GM19455 (cell line): ENCODE measurements around the gene RFX8.
"Not testable (repeated sequence)": the region's sequence is repeated elsewhere in the genome, so short reads cannot be mapped to it uniquely, and the experiment has no call there.

ENCODE experiments used
- ATAC-seq: cut with Tn5 transposase; IDR thresholded peaks from one replicate; pipeline ENCODE4 v1.9.1; 2021; ENCODE audit not compliant: unreplicated experiment

RFX8 gene

GRCh38 chr2:101442667-101443061 is 32.2 kb downstream of the RFX8 start:
- ATAC-seq, result no peak

- no peak for ATAC-seq
Observed at GRCh38 chr2:101442042-101442666, 32.8 kb downstream of the RFX8 start.

GRCh38 chr2:101440127-101440738 is 34.7 kb downstream of the RFX8 start:
- no peak for ATAC-seq

GRCh38 chr2:101439716-101440115 is 35.2 kb downstream of the RFX8 start:
- no peak for ATAC-seq

GRCh38 chr2:101438555-101438954 is 36.4 kb downstream of the RFX8 start:
- ATAC-seq, result not testable (repeated sequence)

- no peak for ATAC-seq
Observed at GRCh38 chr2:101435001-101435862, 39.7 kb downstream of the RFX8 start.

- no peak for ATAC-seq
Observed at GRCh38 chr2:101433465-101433864, 41.4 kb downstream of the RFX8 start.

GRCh38 chr2:101432411-101433181 is 42.3 kb downstream of the RFX8 start:
- ATAC-seq, result no peak

GRCh38 chr2:101431486-101431885 is 43.4 kb downstream of the RFX8 start:
- no peak for ATAC-seq

GRCh38 chr2:101430156-101430555 is 44.8 kb downstream of the RFX8 start:
- ATAC-seq, result no peak

GRCh38 chr2:101429453-101429852 is 45.5 kb downstream of the RFX8 start:
- no peak for ATAC-seq

- ATAC-seq, result no peak
Observed at GRCh38 chr2:101428422-101429176, 46.3 kb downstream of the RFX8 start.

- no peak for ATAC-seq
Observed at GRCh38 chr2:101427743-101428142, 47.2 kb downstream of the RFX8 start.

GRCh38 chr2:101427240-101427639 is 47.7 kb downstream of the RFX8 start:
- ATAC-seq, result no peak

- no peak for ATAC-seq
Observed at GRCh38 chr2:101426822-101427221, 48.1 kb downstream of the RFX8 start.

- no peak for ATAC-seq
Observed at GRCh38 chr2:101420623-101421022, 54.3 kb downstream of the RFX8 start.

GRCh38 chr2:101419096-101419663 is 55.7 kb downstream of the RFX8 start:
- ATAC-seq, result no peak

- ATAC-seq, result no peak
Observed at GRCh38 chr2:101418460-101419095, 56.3 kb downstream of the RFX8 start.

- no peak for ATAC-seq
Observed at GRCh38 chr2:101416609-101417008, 58.3 kb downstream of the RFX8 start.

GRCh38 chr2:101415884-101416283 is 59.0 kb downstream of the RFX8 start:
- ATAC-seq, result no peak
